ENCODE measurements around the gene TASP1. TPM values are rescaled to one million over a fixed set of nuclear protein-coding genes. Genes with fewer than 3 reads are reported as not detected.

TASP1 gene
- total RNA-seq, 2 experiments from 2014 or later, result 10.7 to 11.3 TPM

- peaks cover 3 to 36% of the 10 kb centered on the region in 2 experiments for H3K9me3 ChIP-seq (ENCODE audit: control insufficient read depth in 1 of 2, insufficient read depth in 1 of 2, low read length in 2 of 2)
- ATAC-seq (ENCODE audit: poor library complexity), result no peak
- Mint-ChIP-seq H3K27me3 (no peaks in the 10 kb centered on the region), H3K36me3 (ENCODE audit: low read depth) (peaks cover 95% of the 10 kb centered on the region), H3K9me3 (peaks cover 31% of the 10 kb centered on the region), H3K27ac (no peak overlapping the region), H3K4me1 (ENCODE audit: low read depth) (peaks cover 10% of the 10 kb centered on the region), H3K4me3 (no peak overlapping the region)
- DNase-seq, result no peak
- intact Hi-C loops (cut with DNase I, micrococcal nuclease), result no loop called here
- TF ChIP-seq CTCF (IDR thresholded peaks at IDR 0.05), result no peak
- H3K27ac ChIP-seq (ENCODE audit: low read depth in 1 of 2, low read length in 2 of 2), result no peak overlapping the region
- no peak overlapping the region for H3K4me3 ChIP-seq (ENCODE audit: low read length)
- no peaks in the 10 kb centered on the region for H3K27me3 ChIP-seq (ENCODE audit: control insufficient read depth in 1 of 2, insufficient read depth in 2 of 2, low read length in 2 of 2)
- CTCF ChIA-PET, result no interaction called here
- no peaks in the 10 kb centered on the region for H3K36me3 ChIP-seq (ENCODE audit: insufficient read depth, low read length)
- no peaks in the 10 kb centered on the region for H3K4me1 ChIP-seq (ENCODE audit: insufficient read depth, low read length)
- POLR2A ChIA-PET, result no interaction called here
Observed at GRCh38 chr20:13501500-13501899, 137.2 kb downstream of the TASP1 start.

- H3K36me3 ChIP-seq (ENCODE audit: insufficient read depth, low read length), result peaks cover 4% of the 10 kb centered on the region
- no peaks in the 10 kb centered on the region for H3K4me1 ChIP-seq (ENCODE audit: insufficient read depth, low read length)
- H3K27me3 Mint-ChIP-seq, result no peaks in the 10 kb centered on the region
- ChIA-PET CTCF (no interaction called here), POLR2A (no interaction called here)
- peaks cover 5% of the 10 kb centered on the region for H3K4me1 Mint-ChIP-seq (ENCODE audit: low read depth)
- no peak for TF ChIP-seq CTCF (IDR thresholded peaks at IDR 0.05)
- no peak overlapping the region for H3K27ac ChIP-seq (ENCODE audit: low read depth in 1 of 2, low read length in 2 of 2)
- H3K36me3 Mint-ChIP-seq (ENCODE audit: low read depth), result peaks cover 50% of the 10 kb centered on the region
- no peak overlapping the region for H3K4me3 Mint-ChIP-seq
- no peak overlapping the region for H3K27ac Mint-ChIP-seq
- no peak for ATAC-seq (ENCODE audit: poor library complexity)
- intact Hi-C loops (cut with DNase I, micrococcal nuclease), result no loop called here
- no peak overlapping the region for H3K4me3 ChIP-seq (ENCODE audit: low read length)
- no peaks in the 10 kb centered on the region for H3K27me3 ChIP-seq (ENCODE audit: control insufficient read depth in 1 of 2, insufficient read depth in 2 of 2, low read length in 2 of 2)
- H3K9me3 Mint-ChIP-seq, result peaks cover 8% of the 10 kb centered on the region
- peaks cover 0 to 3% of the 10 kb centered on the region in 2 experiments for H3K9me3 ChIP-seq (ENCODE audit: control insufficient read depth in 1 of 2, insufficient read depth in 1 of 2, low read length in 2 of 2)
- no peak for DNase-seq
Observed at GRCh38 chr20:13494019-13494418, 144.7 kb downstream of the TASP1 start.

GRCh38 chr20:13493143-13493542 lies 145.6 kb downstream of the TASP1 start:
- intact Hi-C loops (cut with DNase I, micrococcal nuclease), result no loop called here
- Mint-ChIP-seq H3K27ac (no peak overlapping the region), H3K4me1 (ENCODE audit: low read depth) (peaks cover 5% of the 10 kb centered on the region), H3K36me3 (ENCODE audit: low read depth) (peaks cover 42% of the 10 kb centered on the region), H3K4me3 (no peak overlapping the region), H3K27me3 (no peaks in the 10 kb centered on the region), H3K9me3 (peaks cover 7% of the 10 kb centered on the region)
- CTCF ChIA-PET, result no interaction called here
- Histone ChIP-seq H3K27ac (ENCODE audit: low read depth in 1 of 2, low read length in 2 of 2) (no peak overlapping the region), H3K9me3 (ENCODE audit: control insufficient read depth in 1 of 2, insufficient read depth in 1 of 2, low read length in 2 of 2) (no peaks in the 10 kb centered on the region), H3K4me3 (ENCODE audit: low read length) (no peak overlapping the region), H3K27me3 (ENCODE audit: control insufficient read depth in 1 of 2, insufficient read depth in 2 of 2, low read length in 2 of 2) (no peaks in the 10 kb centered on the region), H3K36me3 (ENCODE audit: insufficient read depth, low read length) (peaks cover 4% of the 10 kb centered on the region), H3K4me1 (ENCODE audit: insufficient read depth, low read length) (no peaks in the 10 kb centered on the region)
- TF ChIP-seq CTCF (IDR thresholded peaks at IDR 0.05), result no peak
- no peak for DNase-seq
- no peak for ATAC-seq (ENCODE audit: poor library complexity)
- POLR2A ChIA-PET, result no interaction called here
